H9 (cell line): ENCODE results near the gene ST6GAL2. TPM values are rescaled to one million over a fixed set of nuclear protein-coding genes. Genes with fewer than 3 reads are reported as not detected.

Experiments used
- DNase-seq: peaks from one replicate; pipeline ENCODE4 v3.0.0-alpha.2; 2017
- H2AFZ ChIP-seq: one replicate; pipeline ENCODE4 v1.6.1; 2013; ENCODE audit warnings: mild to moderate bottlenecking, low read length, control low read depth, moderate library complexity
- H2AK5ac ChIP-seq: 2 replicates; pipeline ENCODE4 v1.6.1; 2013; ENCODE audit warnings: low read length, control low read depth, mixed read lengths; ENCODE audit not compliant: insufficient read length
- H2BK120ac ChIP-seq: one replicate; pipeline ENCODE4 v1.6.1; 2013; ENCODE audit warnings: low read depth, mild to moderate bottlenecking, low read length, control low read depth, inconsistent platforms; ENCODE audit not compliant: poor library complexity, severe bottlenecking
- H2BK12ac ChIP-seq: 2 replicates; pipeline ENCODE4 v1.6.1; 2013; ENCODE audit warnings: low read length, control low read depth, mixed read lengths, low read depth; ENCODE audit not compliant: insufficient read length
- H2BK15ac ChIP-seq: 2 replicates; pipeline ENCODE4 v1.6.1; 2013; ENCODE audit warnings: low read depth, low read length, control low read depth
- H2BK20ac ChIP-seq: one replicate; pipeline ENCODE4 v1.6.1; 2013; ENCODE audit warnings: low read depth, mild to moderate bottlenecking, low read length, control low read depth, inconsistent platforms; ENCODE audit not compliant: poor library complexity, severe bottlenecking
- H2BK5ac ChIP-seq: 2 replicates; pipeline ENCODE4 v1.6.1; 2013; ENCODE audit warnings: low read length, control low read depth, mixed read lengths; ENCODE audit not compliant: insufficient read length
- H3K14ac ChIP-seq: 2 replicates; pipeline ENCODE4 v1.6.1; 2013; ENCODE audit warnings: low read length, control low read depth; ENCODE audit not compliant: insufficient read depth
- H3K18ac ChIP-seq: 2 replicates; pipeline ENCODE4 v1.6.1; 2013; ENCODE audit warnings: low read depth, mild to moderate bottlenecking, mixed read lengths, low read length, control low read depth; ENCODE audit not compliant: insufficient read length
- H3K23ac ChIP-seq: 2 replicates; pipeline ENCODE4 v1.6.1; 2013; ENCODE audit warnings: low read length, control low read depth, mixed read lengths, low read depth; ENCODE audit not compliant: insufficient read length
- H3K23me2 ChIP-seq: 2 replicates; pipeline ENCODE4 v1.6.1; 2013; ENCODE audit warnings: low read depth, mild to moderate bottlenecking, mixed read lengths, low read length, control low read depth; ENCODE audit not compliant: insufficient read length, poor library complexity, severe bottlenecking
- H3K27ac ChIP-seq: 2 replicates; pipeline ENCODE4 v1.5.1; 2013; ENCODE audit warnings: low read length, control low read depth, mixed read lengths, low read depth; ENCODE audit not compliant: insufficient read length
- H3K27me3 ChIP-seq: 2 replicates; pipeline ENCODE4 v1.6.1; 2013; ENCODE audit warnings: low read length, control low read depth, inconsistent platforms; ENCODE audit not compliant: insufficient read depth
- H3K4ac ChIP-seq: 2 replicates; pipeline ENCODE4 v1.6.1; 2013; ENCODE audit warnings: low read depth, mild to moderate bottlenecking, control low read depth, inconsistent platforms, low read length, moderate library complexity
- H3K4me1 ChIP-seq: 2 replicates; pipeline ENCODE4 v1.6.1; 2013; ENCODE audit warnings: low read length, control low read depth, inconsistent platforms; ENCODE audit not compliant: insufficient read depth
- H3K4me2 ChIP-seq: 2 replicates; pipeline ENCODE4 v1.6.1; 2013; ENCODE audit warnings: low read length, control low read depth, mixed read lengths; ENCODE audit not compliant: insufficient read length, insufficient read depth
- H3K56ac ChIP-seq: 2 replicates; pipeline ENCODE4 v1.6.1; 2013; ENCODE audit warnings: low read depth, mild to moderate bottlenecking, mixed read lengths, low read length, control low read depth; ENCODE audit not compliant: insufficient read length
- H3K79me1 ChIP-seq: 2 replicates; pipeline ENCODE4 v1.6.1; 2013; ENCODE audit warnings: low read depth, mild to moderate bottlenecking, moderate library complexity, low read length, control low read depth, inconsistent platforms; ENCODE audit not compliant: insufficient read depth, poor library complexity, severe bottlenecking
- H3K79me2 ChIP-seq: 2 replicates; pipeline ENCODE4 v1.6.1; 2013; ENCODE audit warnings: low read length, control low read depth, inconsistent platforms; ENCODE audit not compliant: insufficient read depth
- H3K9ac ChIP-seq: 2 replicates; pipeline ENCODE4 v1.6.1; 2013; ENCODE audit warnings: low read length, control low read depth, mixed read lengths; ENCODE audit not compliant: insufficient read length; ENCODE audit errors: extremely low read depth
- H3K9me3 ChIP-seq: one replicate; pipeline ENCODE4 v1.6.1; 2013; ENCODE audit warnings: low read depth, low read length, inconsistent platforms; ENCODE audit not compliant: control insufficient read depth
- H3T11ph ChIP-seq: one replicate; pipeline ENCODE4 v1.6.1; 2013; ENCODE audit warnings: mild to moderate bottlenecking, low read length, control low read depth, inconsistent platforms
- H4K20me1 ChIP-seq: one replicate; pipeline ENCODE4 v1.6.1; 2013; ENCODE audit not compliant: control insufficient read depth, insufficient read length, insufficient read depth
- H4K5ac ChIP-seq: 2 replicates; pipeline ENCODE4 v1.6.1; 2013; ENCODE audit warnings: low read depth, mild to moderate bottlenecking, mixed read lengths, low read length, control low read depth; ENCODE audit not compliant: insufficient read length
- H4K8ac ChIP-seq: replicated peaks from 2 replicates; pipeline ENCODE4 v1.6.1; 2013; ENCODE audit warnings: low read length, control low read depth, mixed read lengths, low read depth; ENCODE audit not compliant: insufficient read length
- H4K91ac ChIP-seq: 2 replicates; pipeline ENCODE4 v1.6.1; 2013; ENCODE audit warnings: low read depth, mild to moderate bottlenecking, moderate library complexity, mixed read lengths, low read length, control low read depth; ENCODE audit not compliant: insufficient read length
- H3K27ac Mint-ChIP-seq, 3 experiments: 2 replicates in 2 of 3; 3 replicates in 1 of 3; pipeline ENCODE4 v1.8.0; 2020 to 2021; ENCODE audit warnings: mixed read lengths in 3 of 3, mild to moderate bottlenecking in 1 of 3, moderate library complexity in 1 of 3
- H3K27me3 Mint-ChIP-seq: 2 replicates; pipeline ENCODE4 v1.8.0; 2021; ENCODE audit warnings: low read depth, mild to moderate bottlenecking, moderate library complexity, mixed read lengths
- H3K36me3 Mint-ChIP-seq, 3 experiments: 2 replicates in 2 of 3; 3 replicates in 1 of 3; pipeline ENCODE4 v1.8.0; 2020 to 2021; ENCODE audit warnings: low read depth in 3 of 3, mixed read lengths in 3 of 3; ENCODE audit not compliant: insufficient read depth in 1 of 3
- H3K4me1 Mint-ChIP-seq, 2 experiments: 2 replicates each; pipeline ENCODE4 v1.8.0; 2020; ENCODE audit warnings: mixed read lengths in 2 of 2
- H3K4me3 Mint-ChIP-seq, 2 experiments: 2 replicates in 1 of 2; 3 replicates in 1 of 2; pipeline ENCODE4 v1.8.0; 2020 to 2021; ENCODE audit warnings: mild to moderate bottlenecking in 2 of 2, mixed read lengths in 2 of 2, moderate library complexity in 1 of 2
- H3K9me3 Mint-ChIP-seq, 2 experiments: 2 replicates in 1 of 2; 3 replicates in 1 of 2; pipeline ENCODE4 v1.8.0; 2020; ENCODE audit warnings: mild to moderate bottlenecking in 2 of 2, mixed read lengths in 2 of 2, moderate library complexity in 1 of 2
- whole genome bisulfite sequencing: extraction: QIAGEN DNeasy Blood & Tissue Kit; methylation state at CpG from one replicate; pipeline ENCODE4 v1.1.7; 2013; ENCODE audit warnings: missing lambda C conversion rate, low lambda C conversion rate, mixed read lengths; ENCODE audit not compliant: insufficient read length; ENCODE audit errors: extremely low coverage; 5-methylcytosine and 5-hydroxymethylcytosine counted together
- total RNA-seq: library from RNA; stranded (reverse); gene quantifications from 2 replicates; pipeline ENCODE4 v1.2.1, GENCODE V29; 2021
- TF ChIP-seq, protein P1 (sequence below): fragments of 200-600 bp; sonication (generic); conservative IDR thresholded peaks from 3 replicates; pipeline ENCODE4 v1.8.0; 2021; ENCODE audit warnings: antibody characterized with exemption, mild to moderate bottlenecking

ST6GAL2 gene
- total RNA-seq, 1 experiment from 2014 or later, result 7.6 TPM

DNA sequence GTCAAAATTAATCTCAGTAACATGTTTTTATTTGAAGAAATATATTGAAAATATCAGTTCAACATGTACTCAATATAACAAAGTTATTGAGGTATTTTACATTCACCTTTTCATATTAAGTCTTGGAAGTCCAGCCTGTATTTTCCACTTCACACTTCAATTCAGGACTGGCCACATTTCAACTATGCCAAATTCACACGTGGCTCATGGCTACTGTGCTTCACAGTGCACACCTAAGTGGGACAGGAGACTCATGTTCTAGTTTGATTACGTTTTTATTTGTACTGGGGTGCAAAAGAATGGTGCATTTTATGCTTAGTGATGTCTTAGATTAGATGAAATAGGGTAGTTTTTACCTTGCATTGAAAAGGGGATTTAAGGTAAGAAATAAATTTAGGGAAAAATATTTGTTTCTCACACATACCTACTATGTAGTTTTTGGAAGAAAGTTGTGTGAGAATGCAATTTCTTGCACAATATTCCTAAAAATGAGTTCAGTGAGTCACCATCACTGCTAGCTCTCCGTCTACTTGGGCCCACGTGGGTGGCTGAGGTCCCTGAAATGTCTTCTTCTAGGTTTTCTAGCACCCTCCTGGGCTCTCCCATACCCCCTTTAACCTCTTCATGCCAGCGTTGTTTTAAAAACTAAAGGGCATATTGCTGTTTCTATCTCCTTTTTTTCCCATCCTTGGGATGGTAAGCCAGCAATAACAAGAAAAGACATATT lies 87.0 kb downstream of the ST6GAL2 start:
- no CpG with 5 or more reads among the region's 5 CpGs for WGBS
- Histone ChIP-seq H4K8ac (no peak overlapping the region), H2AFZ (no peak overlapping the region), H4K5ac (no peak overlapping the region), H3K27me3 (no peaks in the 10 kb centered on the region), H3K79me2 (no peaks in the 10 kb centered on the region), H3K23ac (no peak overlapping the region), H3K4me2 (no peak overlapping the region), H3T11ph (no peak overlapping the region), H3K9me3 (no peaks in the 10 kb centered on the region), H2BK15ac (no peak overlapping the region), H4K91ac (no peak overlapping the region), H3K9ac (no peak overlapping the region), H3K56ac (no peak overlapping the region), H2AK5ac (no peak overlapping the region), H3K18ac (no peak overlapping the region), H3K27ac (no peak overlapping the region), H3K4me1 (no peaks in the 10 kb centered on the region), H3K79me1 (no peaks in the 10 kb centered on the region), H3K4ac (no peak overlapping the region), H2BK20ac (no peak overlapping the region), H4K20me1 (no peaks in the 10 kb centered on the region), H2BK12ac (no peak overlapping the region), H3K14ac (no peak overlapping the region), H3K23me2 (no peaks in the 10 kb centered on the region), H2BK5ac (no peak overlapping the region), H2BK120ac (no peak overlapping the region)
- H3K36me3 Mint-ChIP-seq, result peaks cover 5 to 8% (median 6%) of the 10 kb centered on the region in 3 experiments
- peaks cover 0 to under 1% of the 10 kb centered on the region in 2 experiments; a peak in 1 of 5 replicates for H3K9me3 Mint-ChIP-seq
- H3K4me3 Mint-ChIP-seq, result no peak overlapping the region
- peaks cover 17 to 19% of the 10 kb centered on the region in 2 experiments for H3K4me1 Mint-ChIP-seq
- TF ChIP-seq, protein P1, sequence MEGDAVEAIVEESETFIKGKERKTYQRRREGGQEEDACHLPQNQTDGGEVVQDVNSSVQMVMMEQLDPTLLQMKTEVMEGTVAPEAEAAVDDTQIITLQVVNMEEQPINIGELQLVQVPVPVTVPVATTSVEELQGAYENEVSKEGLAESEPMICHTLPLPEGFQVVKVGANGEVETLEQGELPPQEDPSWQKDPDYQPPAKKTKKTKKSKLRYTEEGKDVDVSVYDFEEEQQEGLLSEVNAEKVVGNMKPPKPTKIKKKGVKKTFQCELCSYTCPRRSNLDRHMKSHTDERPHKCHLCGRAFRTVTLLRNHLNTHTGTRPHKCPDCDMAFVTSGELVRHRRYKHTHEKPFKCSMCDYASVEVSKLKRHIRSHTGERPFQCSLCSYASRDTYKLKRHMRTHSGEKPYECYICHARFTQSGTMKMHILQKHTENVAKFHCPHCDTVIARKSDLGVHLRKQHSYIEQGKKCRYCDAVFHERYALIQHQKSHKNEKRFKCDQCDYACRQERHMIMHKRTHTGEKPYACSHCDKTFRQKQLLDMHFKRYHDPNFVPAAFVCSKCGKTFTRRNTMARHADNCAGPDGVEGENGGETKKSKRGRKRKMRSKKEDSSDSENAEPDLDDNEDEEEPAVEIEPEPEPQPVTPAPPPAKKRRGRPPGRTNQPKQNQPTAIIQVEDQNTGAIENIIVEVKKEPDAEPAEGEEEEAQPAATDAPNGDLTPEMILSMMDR, result no peak
- H3K27me3 Mint-ChIP-seq, result peaks cover 4% of the 10 kb centered on the region
- peak overlapping the region in 1 of 3 experiments; percentile 14; a peak in 1 of 7 replicates for H3K27ac Mint-ChIP-seq
- no peak for DNase-seq
